Smooth muscle cell (in vitro differentiated cells): ENCODE data around the gene TRIP10. TPM values are rescaled to one million over a fixed set of nuclear protein-coding genes. Genes with fewer than 3 reads are reported as not detected.

Source experiments
- DNase-seq: peaks from one replicate; lab custom pipeline; 2025; ENCODE audit not compliant: unreplicated experiment; lab: John Stamatoyannopoulos, UW
- H2AFZ ChIP-seq: fragments of 200-600 bp; sonication (generic); 2 replicates; pipeline ENCODE4 v1.6.0; 2016; ENCODE audit warnings: antibody characterized with exemption, low read depth, mild to moderate bottlenecking
- H3F3A ChIP-seq: fragments of 200-600 bp; sonication (generic); 2 replicates; pipeline ENCODE4 v1.6.0; 2017; ENCODE audit warnings: antibody characterized with exemption, low read depth
- H3K27ac ChIP-seq: fragments of 200-600 bp; sonication (generic); 2 replicates; pipeline ENCODE4 v1.5.1; 2016; ENCODE audit warnings: low read depth, mild to moderate bottlenecking
- H3K27me3 ChIP-seq: fragments of 200-600 bp; sonication (generic); 2 replicates; pipeline ENCODE4 v1.6.1; 2016; ENCODE audit warnings: low read depth, mild to moderate bottlenecking
- H3K36me3 ChIP-seq: fragments of 200-600 bp; sonication (generic); 2 replicates; pipeline ENCODE4 v1.5.1; 2016; ENCODE audit warnings: low read depth
- H3K4me1 ChIP-seq: fragments of 200-600 bp; sonication (generic); 2 replicates; pipeline ENCODE4 v1.5.1; 2016; ENCODE audit warnings: low read depth
- H3K4me2 ChIP-seq: fragments of 200-600 bp; sonication (generic); 2 replicates; pipeline ENCODE4 v1.6.0; 2016; ENCODE audit warnings: mild to moderate bottlenecking
- H3K4me3 ChIP-seq: fragments of 200-600 bp; sonication (generic); 2 replicates; pipeline ENCODE4 v1.5.1; 2016; ENCODE audit warnings: mild to moderate bottlenecking
- H3K79me2 ChIP-seq: fragments of 200-600 bp; sonication (generic); 2 replicates; pipeline ENCODE4 v1.6.0; 2016; ENCODE audit warnings: low read depth, mild to moderate bottlenecking
- H3K9ac ChIP-seq: fragments of 200-600 bp; sonication (generic); 2 replicates; pipeline ENCODE4 v1.6.0; 2016; ENCODE audit warnings: low read depth
- H3K9me3 ChIP-seq: fragments of 200-600 bp; sonication (generic); replicated peaks from 2 replicates; pipeline ENCODE4 v1.5.1; 2016; ENCODE audit warnings: low read depth
- H4K20me1 ChIP-seq: fragments of 200-600 bp; sonication (generic); 2 replicates; pipeline ENCODE4 v1.6.0; 2016; ENCODE audit warnings: low read depth
- WGBS: methylation state at CpG from one replicate; pipeline ENCODE4 v1.1.7; 2016; ENCODE audit warnings: low lambda C conversion rate; 5-methylcytosine and 5-hydroxymethylcytosine counted together
- polyA plus RNA-seq: library from polyadenylated mRNA; unstranded; fragments of >200 nt; fragmentation: Nextera tagmentation; extraction: Ambion mirVana; gene quantifications from 2 replicates; pipeline ENCODE4 v1.2.1, GENCODE V29; 2016
- total RNA-seq: library from RNA; depleted of rRNA; stranded (reverse); fragments of >200 nt; gene quantifications from 2 replicates; pipeline ENCODE4 v1.2.3, GENCODE V29; 2014
- TF ChIP-seq, protein P1 (sequence below): fragments of 200-600 bp; sonication (generic); IDR thresholded peaks from 2 replicates; pipeline ENCODE4 v1.5.1; 2017; ENCODE audit warnings: borderline replicate concordance, mild to moderate bottlenecking, antibody characterized with exemption; ENCODE audit not compliant: insufficient read depth, poor library complexity, severe bottlenecking

TRIP10 gene
- total and polyA plus RNA-seq, 2 experiments from 2014 or later, result 55.0 to 67.8 TPM

- Histone ChIP-seq H3K4me3 (no peak overlapping the region), H3K4me1 (peaks cover 53% of the 10 kb centered on the region), H3K79me2 (peaks cover 28% of the 10 kb centered on the region), H3K9ac (no peak overlapping the region), H2AFZ (no peak overlapping the region), H3K9me3 (no peaks in the 10 kb centered on the region), H3K27ac (peak overlapping the region; percentile 63), H4K20me1 (peaks cover 49% of the 10 kb centered on the region), H3K27me3 (no peaks in the 10 kb centered on the region), H3F3A (peaks cover 19% of the 10 kb centered on the region), H3K36me3 (peaks cover 3% of the 10 kb centered on the region), H3K4me2 (peak overlapping the region; percentile 1)
- TF ChIP-seq, protein P1, sequence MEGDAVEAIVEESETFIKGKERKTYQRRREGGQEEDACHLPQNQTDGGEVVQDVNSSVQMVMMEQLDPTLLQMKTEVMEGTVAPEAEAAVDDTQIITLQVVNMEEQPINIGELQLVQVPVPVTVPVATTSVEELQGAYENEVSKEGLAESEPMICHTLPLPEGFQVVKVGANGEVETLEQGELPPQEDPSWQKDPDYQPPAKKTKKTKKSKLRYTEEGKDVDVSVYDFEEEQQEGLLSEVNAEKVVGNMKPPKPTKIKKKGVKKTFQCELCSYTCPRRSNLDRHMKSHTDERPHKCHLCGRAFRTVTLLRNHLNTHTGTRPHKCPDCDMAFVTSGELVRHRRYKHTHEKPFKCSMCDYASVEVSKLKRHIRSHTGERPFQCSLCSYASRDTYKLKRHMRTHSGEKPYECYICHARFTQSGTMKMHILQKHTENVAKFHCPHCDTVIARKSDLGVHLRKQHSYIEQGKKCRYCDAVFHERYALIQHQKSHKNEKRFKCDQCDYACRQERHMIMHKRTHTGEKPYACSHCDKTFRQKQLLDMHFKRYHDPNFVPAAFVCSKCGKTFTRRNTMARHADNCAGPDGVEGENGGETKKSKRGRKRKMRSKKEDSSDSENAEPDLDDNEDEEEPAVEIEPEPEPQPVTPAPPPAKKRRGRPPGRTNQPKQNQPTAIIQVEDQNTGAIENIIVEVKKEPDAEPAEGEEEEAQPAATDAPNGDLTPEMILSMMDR, result no peak
- no peak for DNase-seq
- 76% methylated on average over 7 of the region's 7 CpGs for WGBS
Measured at GRCh38 chr19:6743066-6743465, 3.6 kb downstream of the TRIP10 start.

DNA sequence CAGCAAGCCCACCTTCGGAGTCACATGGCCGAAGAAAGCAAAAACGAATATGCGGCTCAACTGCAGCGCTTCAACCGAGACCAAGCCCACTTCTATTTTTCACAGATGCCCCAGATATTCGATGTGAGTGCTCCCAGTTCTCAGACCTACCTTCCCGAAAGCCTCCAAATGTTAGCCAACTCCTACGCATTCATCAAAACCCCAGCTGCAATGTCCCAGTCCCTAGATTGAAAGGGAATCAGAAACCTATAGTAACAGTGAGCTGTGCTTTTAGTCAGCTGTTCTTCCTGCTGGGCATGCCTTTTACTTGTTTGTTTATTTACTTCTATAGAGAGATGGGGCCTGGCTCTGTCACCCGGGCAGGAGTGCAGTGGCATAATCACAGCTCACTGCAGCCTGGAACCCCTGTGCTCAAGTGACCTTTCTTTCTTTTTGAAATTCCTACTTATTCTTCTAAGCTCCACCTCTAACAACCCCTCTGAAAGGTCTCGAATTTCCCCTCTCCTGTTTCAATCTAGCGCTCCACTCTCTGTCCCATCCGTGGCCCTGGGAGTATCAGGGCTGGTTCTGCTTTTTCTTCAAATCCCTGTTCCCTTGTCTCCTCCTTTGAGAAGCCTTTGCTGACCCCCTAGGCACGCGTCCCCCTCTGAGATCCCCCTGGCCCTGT is 4.4 kb downstream of the TRIP10 start:
- Histone ChIP-seq H3K36me3 (peaks cover 4% of the 10 kb centered on the region), H2AFZ (no peak overlapping the region), H3K9me3 (no peaks in the 10 kb centered on the region), H4K20me1 (peaks cover 54% of the 10 kb centered on the region), H3K4me1 (peaks cover 45% of the 10 kb centered on the region), H3K27ac (peak overlapping the region; percentile 63), H3K9ac (no peak overlapping the region), H3K4me3 (no peak overlapping the region), H3F3A (peaks cover 14% of the 10 kb centered on the region), H3K4me2 (peak overlapping the region; percentile 30), H3K27me3 (no peaks in the 10 kb centered on the region), H3K79me2 (peaks cover 28% of the 10 kb centered on the region)
- WGBS, result 81% methylated on average over 15 of the region's 15 CpGs
- no peak for DNase-seq
- TF ChIP-seq, protein P1, result no peak

DNA sequence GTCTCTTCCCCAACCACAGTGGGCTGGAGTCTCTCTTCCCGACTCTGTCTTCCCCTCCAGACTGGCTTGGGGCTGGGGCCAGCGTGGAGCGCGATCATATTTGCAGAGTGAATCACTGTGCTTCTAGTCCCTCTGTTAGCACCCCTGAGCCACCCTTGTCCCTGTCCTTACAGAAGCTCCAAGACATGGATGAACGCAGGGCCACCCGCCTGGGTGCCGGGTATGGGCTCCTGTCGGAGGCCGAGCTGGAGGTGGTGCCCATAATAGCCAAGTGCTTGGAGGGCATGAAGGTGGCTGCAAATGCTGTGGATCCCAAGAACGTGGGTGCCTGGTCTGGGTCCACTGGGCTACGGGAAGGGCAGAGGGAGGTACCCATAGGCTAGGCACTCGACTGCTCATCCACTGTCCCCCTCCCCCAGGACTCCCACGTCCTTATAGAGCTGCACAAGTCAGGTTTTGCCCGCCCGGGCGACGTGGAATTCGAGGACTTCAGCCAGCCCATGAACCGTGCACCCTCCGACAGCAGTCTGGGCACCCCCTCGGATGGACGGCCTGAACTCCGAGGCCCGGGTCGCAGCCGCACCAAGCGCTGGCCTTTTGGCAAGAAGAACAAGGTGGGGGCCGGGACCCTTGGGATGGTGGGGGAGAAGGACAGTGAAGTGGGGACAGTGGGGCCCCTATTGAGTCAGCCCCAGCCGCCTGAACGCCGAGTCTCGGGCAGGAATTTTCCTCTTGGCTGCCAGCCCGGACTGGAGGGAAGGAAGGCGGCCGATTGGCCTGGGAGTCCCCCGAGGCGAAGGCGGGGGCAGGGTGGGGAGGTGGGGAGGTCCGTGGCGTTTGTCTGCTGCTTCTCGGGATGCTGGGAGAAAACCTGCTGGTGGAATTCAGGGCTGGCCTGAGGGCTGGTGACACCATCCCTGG is 5.2 kb downstream of the TRIP10 start:
- TF ChIP-seq, protein P1, result no peak
- Histone ChIP-seq H3K36me3 (peaks cover 4% of the 10 kb centered on the region), H3K79me2 (peaks cover 28% of the 10 kb centered on the region), H3K9ac (no peak overlapping the region), H3K9me3 (no peaks in the 10 kb centered on the region), H3K27ac (peak overlapping the region; percentile 63), H3F3A (peaks cover 12% of the 10 kb centered on the region), H4K20me1 (peaks cover 57% of the 10 kb centered on the region), H3K4me2 (peak overlapping the region; percentile 30), H3K4me3 (no peak overlapping the region), H2AFZ (no peak overlapping the region), H3K4me1 (peaks cover 42% of the 10 kb centered on the region), H3K27me3 (no peaks in the 10 kb centered on the region)
- WGBS, result 72% methylated on average over 39 of the region's 41 CpGs
- peak; percentile 21 for DNase-seq
